Globus pallidus (tissue), 1 donor: ENCODE data around the gene HSPA12A.

Experiments used
- DNase-seq: peaks from one replicate; pipeline ENCODE4 v3.0.0-alpha.2; 2015; ENCODE audit warnings: low spot score

HSPA12A gene

GRCh38 chr10:116771101-116771958 is 29.0 kb upstream of the HSPA12A start:
- DNase-seq = no peak

- no peak for DNase-seq
Observed at GRCh38 chr10:116770281-116770680, 27.9 kb upstream of the HSPA12A start.

GRCh38 chr10:116769791-116770190 is 27.4 kb upstream of the HSPA12A start:
- DNase-seq = no peak

DNA sequence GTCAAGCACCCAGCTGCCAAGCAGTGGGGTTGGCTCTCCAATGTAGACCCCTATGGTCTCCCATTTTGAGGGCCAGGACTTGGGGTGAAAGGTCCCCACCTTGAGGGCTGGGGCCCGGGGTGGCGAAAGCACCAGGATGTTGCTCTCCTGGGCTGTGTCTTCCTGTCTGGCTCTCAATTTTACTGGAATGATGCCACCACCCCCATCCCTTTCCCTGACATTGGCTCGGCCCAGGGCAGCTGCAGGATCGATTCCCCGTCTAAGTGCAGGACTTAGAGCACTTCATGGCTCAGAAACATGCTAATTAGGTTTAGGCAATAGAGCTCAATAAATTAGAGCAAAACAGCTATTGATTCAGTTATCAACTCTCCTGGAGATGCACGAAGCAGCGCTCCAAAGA is 27.0 kb upstream of the HSPA12A start:
- no peak for DNase-seq

GRCh38 chr10:116768786-116769185 is 26.4 kb upstream of the HSPA12A start:
- DNase-seq = no peak

DNA sequence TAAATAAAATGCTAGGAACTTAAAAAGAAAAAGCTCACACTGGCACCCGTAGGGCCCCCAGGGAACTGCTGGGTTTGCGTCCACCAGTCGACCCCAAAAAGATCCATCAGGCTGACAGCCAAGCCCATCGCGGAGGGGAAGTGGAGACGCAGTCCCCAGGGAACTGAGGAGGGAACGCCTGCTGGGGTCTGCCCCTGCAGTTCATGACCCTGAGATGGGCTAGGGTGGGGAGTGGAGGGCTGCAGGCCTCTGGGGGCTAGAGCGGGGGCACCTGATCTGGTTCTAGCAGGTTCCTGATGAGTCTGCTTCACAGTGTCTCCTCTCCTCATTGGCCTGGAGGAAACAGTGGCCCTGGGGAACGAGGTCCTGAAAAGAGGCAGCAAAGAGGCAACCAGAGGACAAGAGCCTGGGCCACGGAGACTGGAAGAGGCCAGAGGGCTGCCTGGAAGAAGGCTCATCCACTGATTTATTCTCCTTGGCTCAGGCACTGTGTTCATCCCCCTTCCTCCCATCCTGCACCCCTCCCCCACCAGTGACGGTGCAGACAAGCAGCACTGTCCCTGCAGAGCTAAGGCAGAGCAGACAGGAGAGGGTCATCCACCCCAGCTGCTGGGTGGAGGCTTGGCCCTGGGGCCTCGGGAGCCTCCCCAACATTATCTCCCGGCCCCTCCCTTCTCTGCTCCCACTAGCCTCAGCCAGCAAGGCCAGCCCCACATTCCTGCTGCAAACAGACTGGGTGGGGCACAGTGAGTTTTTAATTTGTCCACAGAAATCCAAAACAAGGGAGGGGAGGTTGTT is 24.7 kb upstream of the HSPA12A start:
- no peak for DNase-seq

DNA sequence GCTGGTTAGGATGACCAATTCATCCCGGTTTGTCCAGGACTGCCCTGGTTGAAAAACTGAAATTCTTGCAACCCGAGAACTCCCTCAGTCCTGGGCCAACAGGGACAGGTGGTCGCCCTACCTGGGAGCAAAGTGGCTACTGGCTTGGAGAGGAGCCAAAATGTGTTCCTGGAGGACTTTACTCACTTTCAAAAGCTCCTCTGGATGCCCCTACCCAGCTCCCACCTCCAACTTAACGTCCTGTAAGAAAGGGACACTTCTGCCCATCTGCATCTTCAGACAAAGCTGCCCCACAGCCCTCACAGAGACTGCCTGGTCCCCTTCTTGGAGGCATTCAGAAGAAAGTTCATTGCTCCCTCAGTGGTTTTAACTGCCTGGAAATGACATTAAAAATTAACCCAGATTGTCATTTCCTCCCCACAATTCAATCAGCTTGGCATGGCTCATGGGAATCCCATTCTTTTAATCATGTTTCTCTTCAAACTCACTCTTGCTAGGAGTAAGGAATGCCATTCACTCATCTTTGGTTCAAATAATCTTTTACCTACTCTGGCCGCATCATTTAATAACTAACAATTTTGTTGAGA is 24.0 kb upstream of the HSPA12A start:
- DNase-seq = no peak

DNA sequence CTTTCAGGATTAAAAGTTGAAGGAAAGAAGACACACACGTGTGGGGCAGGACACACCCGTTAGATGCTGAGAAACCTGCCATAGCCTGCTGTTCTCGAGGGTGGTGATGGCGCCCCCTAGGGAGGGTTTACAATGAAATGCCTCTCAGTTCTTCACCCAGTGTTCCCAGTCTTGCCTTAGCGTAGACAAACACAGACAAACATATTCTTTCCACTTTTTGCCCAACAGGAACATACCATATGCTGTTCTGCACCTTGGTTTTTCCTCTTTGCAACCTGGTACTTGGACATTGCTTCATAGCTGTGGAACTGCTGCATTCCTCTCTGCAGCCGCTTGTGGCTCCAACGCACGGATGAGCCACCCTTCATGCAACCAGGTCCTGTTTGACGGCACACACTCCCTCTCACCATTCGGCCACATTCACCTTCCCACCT is 23.3 kb upstream of the HSPA12A start:
- peak; percentile 70 for DNase-seq

- no peak for DNase-seq
Observed at GRCh38 chr10:116764979-116765378, 22.6 kb upstream of the HSPA12A start.

- DNase-seq = peak; percentile 76
Observed at GRCh38 chr10:116763440-116763839, 21.1 kb upstream of the HSPA12A start.

- DNase-seq = peak; percentile 66
Observed at GRCh38 chr10:116761883-116762282, 19.5 kb upstream of the HSPA12A start.

- no peak for DNase-seq
Observed at GRCh38 chr10:116760919-116761318, 18.6 kb upstream of the HSPA12A start.

- DNase-seq = no peak
Observed at GRCh38 chr10:116757246-116757645, 14.9 kb upstream of the HSPA12A start.

- DNase-seq = peak; percentile 95
Observed at GRCh38 chr10:116756277-116756676, 13.9 kb upstream of the HSPA12A start.

GRCh38 chr10:116753759-116754158 is 11.4 kb upstream of the HSPA12A start:
- DNase-seq = no peak

- DNase-seq = peak; percentile 90
Observed at GRCh38 chr10:116752969-116753665, 10.8 kb upstream of the HSPA12A start.

- no peak for DNase-seq
Observed at GRCh38 chr10:116752563-116752962, 10.2 kb upstream of the HSPA12A start.

DNA sequence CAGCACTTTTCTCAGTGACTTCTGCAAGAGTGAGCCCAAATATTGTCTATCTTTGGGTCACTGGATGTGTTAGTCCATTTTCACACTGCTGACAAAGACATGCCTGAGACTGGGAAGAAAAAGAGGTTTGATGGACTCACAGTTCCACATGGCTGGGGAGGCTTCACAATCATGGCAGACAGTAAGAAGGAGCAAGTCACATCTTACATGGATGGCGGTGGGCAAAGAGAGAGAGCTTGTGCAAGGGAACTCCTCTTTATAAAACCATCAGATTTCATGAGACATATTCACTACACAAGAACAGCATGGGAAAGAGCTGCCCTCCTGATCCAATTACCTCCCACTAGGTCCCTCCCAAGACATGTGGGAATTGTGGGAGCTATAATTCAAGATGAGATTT is 6.1 kb upstream of the HSPA12A start:
- DNase-seq = no peak

GRCh38 chr10:116748041-116748440 is 5.7 kb upstream of the HSPA12A start:
- DNase-seq = no peak

- DNase-seq = no peak
Observed at GRCh38 chr10:116747325-116747724, 5.0 kb upstream of the HSPA12A start.

DNA sequence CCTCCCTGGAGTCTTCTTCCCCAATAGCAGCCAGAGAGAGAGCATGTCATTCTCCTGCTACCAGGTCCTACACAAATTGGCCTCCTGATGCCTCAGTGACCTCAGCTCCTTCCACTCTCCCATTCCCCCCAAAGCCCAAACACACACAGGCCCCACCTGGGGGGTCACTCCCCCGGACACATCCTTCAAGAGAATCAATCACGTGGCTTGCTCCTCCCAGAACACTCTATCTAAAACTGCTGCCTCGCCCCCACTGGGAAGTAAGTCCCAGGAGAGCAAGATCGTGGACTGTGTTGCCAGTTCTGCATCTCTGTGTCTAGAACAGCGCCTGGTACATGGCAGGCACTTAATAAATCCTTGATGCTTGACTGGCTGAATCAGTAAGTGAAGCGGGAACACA is 2.5 kb upstream of the HSPA12A start:
- DNase-seq = no peak

GRCh38 chr10:116744163-116744753 is 1.9 kb upstream of the HSPA12A start:
- DNase-seq = no peak
